GM21619 (cell line): Measurements from ENCODE around the gene PLEKHA7.

Experiments used
- ATAC-seq: cut with Tn5 transposase; IDR thresholded peaks from one replicate; pipeline ENCODE4 v1.9.1; 2021; ENCODE audit not compliant: unreplicated experiment

Gene PLEKHA7

GRCh38 chr11:16749092-16749491, 265.1 kb downstream of the PLEKHA7 start:
- no peak for ATAC-seq

- ATAC-seq = no peak
Observed at GRCh38 chr11:16745950-16746605, 268.1 kb downstream of the PLEKHA7 start.

GRCh38 chr11:16744128-16744725, 270.0 kb downstream of the PLEKHA7 start:
- ATAC-seq = no peak

- ATAC-seq = no peak
Observed at GRCh38 chr11:16743478-16743877, 270.7 kb downstream of the PLEKHA7 start.

GRCh38 chr11:16741473-16741872, 272.7 kb downstream of the PLEKHA7 start:
- no peak for ATAC-seq

GRCh38 chr11:16738947-16739815, 275.0 kb downstream of the PLEKHA7 start:
- ATAC-seq = no peak

GRCh38 chr11:16738193-16738946, 275.8 kb downstream of the PLEKHA7 start, which contains the start of gene C11orf58:
Gene C11orf58, plus strand, starts transcription at chr11:16738647. Its CDS starts 132 bp downstream, at chr11:16738779.
- ATAC-seq = peak; percentile 97

GRCh38 chr11:16737818-16738192, 276.4 kb downstream of the PLEKHA7 start:
- ATAC-seq = peak; percentile 3
